ENCODE data around the gene PRAME.

PRAME gene

GRCh38 chr22:22569218-22569617 lies 10.2 kb upstream of the PRAME start:
- H3K9me3 ChIP-seq (ENCODE audit: control insufficient read depth, insufficient read depth, low read depth, low read length) = no peaks in the 10 kb centered on the region
- no peak overlapping the region for H3K4me3 ChIP-seq (ENCODE audit: low read depth, low read length)
- H3K4me1 ChIP-seq (ENCODE audit: control insufficient read depth, insufficient read depth, low read length) = no peaks in the 10 kb centered on the region
- TF ChIP-seq ZNF248 (tag by site-specific recombination; IDR thresholded peaks at IDR 0.05) (no peak), ZNF677 (tag by site-specific recombination; IDR thresholded peaks at IDR 0.05) (no peak), ZNF394 (tag by site-specific recombination; IDR thresholded peaks at IDR 0.05; ENCODE audit: borderline replicate concordance) (no peak), ZNF23 (tag by site-specific recombination; IDR thresholded peaks at IDR 0.05; ENCODE audit: borderline replicate concordance) (no peak), KLF16 (tag by site-specific recombination; IDR thresholded peaks at IDR 0.05) (no peak), ZNF510 (tag by site-specific recombination; IDR thresholded peaks at IDR 0.05; ENCODE audit: insufficient replicate concordance) (no peak), ZNF654 (tag by site-specific recombination; IDR thresholded peaks at IDR 0.05; ENCODE audit: low read depth) (no peak), ZNF433 (tag by site-specific recombination; IDR thresholded peaks at IDR 0.05; ENCODE audit: low read depth) (no peak), ZNF121 (tag by site-specific recombination; IDR thresholded peaks at IDR 0.05) (no peak), ZNF221 (tag by site-specific recombination; IDR thresholded peaks at IDR 0.05; ENCODE audit: borderline replicate concordance) (no peak), ZNF280C (tag by site-specific recombination; IDR thresholded peaks at IDR 0.05) (no peak), ZNF580 (tag by site-specific recombination; IDR thresholded peaks at IDR 0.05) (no peak), ZNF324 (tag by site-specific recombination; IDR thresholded peaks at IDR 0.05) (no peak), ZNF529 (tag by site-specific recombination; IDR thresholded peaks at IDR 0.05; ENCODE audit: insufficient replicate concordance) (no peak)
- no peaks in the 10 kb centered on the region for H3K36me3 ChIP-seq (ENCODE audit: control insufficient read depth in 2 of 2, insufficient read depth in 1 of 2, low read length in 2 of 2)
- CTCF ChIA-PET = interaction anchor here (0.6 to 0.9 kb wide), 3 partner anchors 10 to 458 kb away, joined by 3 to 4 read pairs (median 3); no protein-coding TSS in a partner anchor
- POLR2A ChIA-PET = no interaction called here
- no peak overlapping the region for H3K27ac ChIP-seq (ENCODE audit: extremely low read depth, low read depth, low read length)

- no peak for TF ChIP-seq TCF7L2 (IDR thresholded peaks at IDR 0.05; ENCODE audit: borderline replicate concordance, low read depth, low read length)
- no peak for TF ChIP-seq INSM2 (tag by site-specific recombination; IDR thresholded peaks at IDR 0.05)
- TF ChIP-seq ZNF596 (tag by site-specific recombination; IDR thresholded peaks at IDR 0.05) = no peak
- TF ChIP-seq ZNF433 (tag by site-specific recombination; IDR thresholded peaks at IDR 0.05; ENCODE audit: low read depth) = no peak
- no peak for TF ChIP-seq ZNF501 (tag by site-specific recombination; IDR thresholded peaks at IDR 0.05)
- POLR2A ChIA-PET = no interaction called here
- CTCF ChIA-PET = interaction anchor here (0.6 to 5.1 kb wide), 2 partner anchors 11 to 122 kb away, joined by 3 to 37 read pairs; no protein-coding TSS in a partner anchor
Measured at GRCh38 chr22:22565981-22566380, 6.9 kb upstream of the PRAME start.

More at GRCh38 chr22:22565981-22566380, 6.9 kb upstream of the PRAME start:
- Histone ChIP-seq H3K9me3 (ENCODE audit: control insufficient read depth, insufficient read depth, low read depth, low read length) (no peaks in the 10 kb centered on the region), H3K27ac (ENCODE audit: extremely low read depth, low read depth, low read length) (no peak overlapping the region), H3K4me3 (ENCODE audit: low read depth, low read length) (no peak overlapping the region), H3K36me3 (ENCODE audit: control insufficient read depth in 2 of 2, insufficient read depth in 1 of 2, low read length in 2 of 2) (no peaks in the 10 kb centered on the region), H3K4me1 (ENCODE audit: control insufficient read depth, insufficient read depth, low read length) (no peaks in the 10 kb centered on the region)
